HG03354 (cell line): ENCODE measurements around the gene EMX2.
"Not testable (repeated sequence)": the region's sequence is repeated elsewhere in the genome, so short reads cannot be mapped to it uniquely, and the experiment has no call there.

ENCODE experiments used
- ATAC-seq: cut with Tn5 transposase; IDR thresholded peaks from one replicate; pipeline ENCODE4 v1.9.1; 2021; ENCODE audit warnings: mild to moderate bottlenecking; ENCODE audit not compliant: unreplicated experiment, poor library complexity, severe bottlenecking

The EMX2 gene

DNA sequence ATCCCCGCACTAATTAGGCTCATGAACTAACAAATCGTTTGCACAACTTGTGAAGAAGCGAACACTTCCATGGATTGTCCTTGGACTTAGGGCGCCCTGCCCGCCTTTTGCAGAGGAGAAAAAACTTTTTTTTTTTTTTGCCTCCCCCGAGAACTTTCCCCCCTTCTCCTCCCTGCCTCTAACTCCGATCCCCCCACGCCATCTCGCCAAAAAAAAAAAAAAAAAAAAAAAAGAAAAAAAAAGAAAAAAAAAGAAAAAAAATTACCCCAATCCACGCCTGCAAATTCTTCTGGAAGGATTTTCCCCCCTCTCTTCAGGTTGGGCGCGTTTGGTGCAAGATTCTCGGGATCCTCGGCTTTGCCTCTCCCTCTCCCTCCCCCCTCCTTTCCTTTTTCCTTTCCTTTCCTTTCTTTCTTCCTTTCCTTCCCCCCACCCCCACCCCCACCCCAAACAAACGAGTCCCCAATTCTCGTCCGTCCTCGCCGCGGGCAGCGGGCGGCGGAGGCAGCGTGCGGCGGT lies at the start of gene EMX2:
Gene EMX2 (plus strand): TSS at position 41 of the 519 bp plus-strand sequence. CDS start 522 bp downstream, outside the sequence.
- no peak for ATAC-seq

DNA sequence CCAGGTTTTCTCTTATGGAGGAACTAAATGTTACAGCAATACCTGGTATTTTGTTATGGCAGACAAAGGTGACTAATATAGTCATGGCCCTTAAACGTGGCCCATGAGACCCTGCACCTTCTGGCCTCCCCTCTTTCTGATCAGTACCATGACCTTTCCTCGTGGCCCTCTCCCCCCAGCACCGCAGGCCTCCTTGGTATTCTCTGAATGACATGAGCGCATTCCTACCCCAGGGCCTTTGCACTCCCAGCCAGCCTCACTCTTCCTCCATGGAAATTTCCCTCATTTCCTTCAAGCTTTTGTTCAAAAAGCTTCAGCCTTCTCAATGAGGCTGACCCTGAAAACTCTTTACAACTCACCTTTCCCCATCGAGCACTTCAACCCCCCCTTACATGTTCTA lies 46.5 kb upstream of the EMX2 start:
- ATAC-seq = no peak

DNA sequence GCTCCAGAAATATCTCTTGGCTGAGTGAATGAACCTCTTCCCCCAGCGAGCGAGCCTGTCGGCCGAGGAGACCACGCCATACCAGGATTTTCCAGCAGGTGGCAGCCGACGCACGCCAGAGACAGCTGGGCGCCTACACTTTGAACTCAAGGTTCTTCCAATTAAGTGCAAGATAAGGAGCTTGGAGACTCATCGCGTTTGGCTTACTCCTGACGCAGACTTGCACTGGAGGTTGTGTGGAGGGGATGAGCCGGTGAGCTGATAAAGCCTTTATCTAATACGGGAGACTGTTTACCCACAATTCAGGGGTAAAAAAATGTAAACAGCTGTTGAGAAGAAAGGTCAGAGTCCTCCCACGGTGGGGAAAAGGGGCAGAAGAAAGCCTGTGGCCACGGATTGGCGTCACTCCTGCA lies 45.9 kb upstream of the EMX2 start:
- peak; percentile 91 for ATAC-seq

DNA sequence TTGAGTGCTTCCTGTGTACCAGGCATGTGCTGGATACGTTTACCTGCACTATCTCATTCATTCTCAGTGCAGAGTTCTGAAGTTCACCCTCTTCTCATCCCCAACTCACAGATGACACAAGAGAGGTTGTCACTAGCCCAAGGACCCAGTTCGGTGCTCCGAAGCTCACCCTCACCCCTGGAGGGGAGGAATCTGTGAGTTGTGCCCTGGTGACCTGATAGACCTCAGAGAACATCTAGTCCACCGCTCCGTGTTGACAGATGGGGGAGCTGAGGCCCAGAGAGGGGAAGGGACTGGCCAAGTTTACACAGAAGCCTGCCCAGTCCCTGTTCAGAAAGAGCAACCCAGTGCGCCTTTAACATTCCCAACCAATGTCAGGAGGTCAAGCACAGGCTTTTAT lies 44.8 kb upstream of the EMX2 start:
- ATAC-seq = no peak

DNA sequence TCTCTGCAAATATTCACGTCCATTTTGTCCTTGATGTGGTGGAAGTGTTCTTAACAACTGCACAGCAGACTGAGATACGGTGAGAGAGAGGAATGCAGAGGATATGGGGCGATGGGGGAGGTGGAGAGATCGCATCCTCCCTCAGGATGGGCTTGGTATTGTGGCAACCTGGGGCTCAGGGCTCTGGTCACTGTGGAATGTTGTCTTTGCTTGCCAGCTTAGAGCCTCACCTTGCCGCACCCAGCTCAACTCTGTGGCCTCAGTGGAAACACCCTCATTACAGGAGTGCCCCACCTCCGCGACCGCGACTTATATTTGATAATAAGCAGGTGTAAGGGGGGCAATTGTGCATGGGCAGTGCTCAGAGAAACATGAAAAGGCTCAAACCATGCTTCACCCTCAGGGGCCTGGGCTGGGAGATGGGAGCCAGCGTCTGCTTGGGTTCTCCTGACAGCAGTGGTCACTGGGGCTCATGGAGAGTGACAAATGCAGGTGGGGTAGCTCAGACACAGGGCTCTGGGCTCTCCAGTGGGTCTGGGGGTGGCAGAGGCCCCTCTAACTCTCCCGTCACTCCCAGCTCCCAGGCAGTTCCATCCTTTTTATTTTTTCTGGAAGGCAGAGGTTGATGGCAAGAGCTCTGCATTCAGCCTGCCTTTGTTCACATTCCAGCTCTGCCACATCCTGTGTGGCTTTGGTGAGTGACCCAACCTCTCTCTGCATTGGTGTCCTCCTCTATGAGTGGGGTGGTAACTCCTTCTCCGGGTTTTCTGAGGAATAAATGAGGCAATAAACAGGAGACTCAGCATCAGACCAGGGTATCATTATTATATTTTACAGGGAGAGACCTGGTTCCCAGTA lies 43.1 kb upstream of the EMX2 start:
- no peak for ATAC-seq

DNA sequence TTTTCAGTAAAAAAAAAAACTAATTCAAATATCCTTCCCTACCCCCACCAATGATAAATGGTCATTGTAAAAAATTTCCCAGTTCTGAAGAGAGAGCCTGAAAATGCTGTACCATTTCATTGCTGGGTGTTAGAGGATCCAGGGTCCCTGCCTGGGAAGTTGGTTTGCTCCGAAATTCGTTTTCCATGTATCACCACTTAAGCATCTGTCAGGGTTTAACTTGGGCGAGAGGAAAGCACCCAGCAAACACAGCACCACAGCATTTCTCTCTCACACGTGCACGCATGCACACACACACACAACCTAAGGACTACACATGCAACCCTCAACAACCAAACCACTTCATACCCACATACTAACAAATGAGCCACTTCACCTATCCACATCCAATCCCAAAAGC lies 42.1 kb upstream of the EMX2 start:
- no peak for ATAC-seq

DNA sequence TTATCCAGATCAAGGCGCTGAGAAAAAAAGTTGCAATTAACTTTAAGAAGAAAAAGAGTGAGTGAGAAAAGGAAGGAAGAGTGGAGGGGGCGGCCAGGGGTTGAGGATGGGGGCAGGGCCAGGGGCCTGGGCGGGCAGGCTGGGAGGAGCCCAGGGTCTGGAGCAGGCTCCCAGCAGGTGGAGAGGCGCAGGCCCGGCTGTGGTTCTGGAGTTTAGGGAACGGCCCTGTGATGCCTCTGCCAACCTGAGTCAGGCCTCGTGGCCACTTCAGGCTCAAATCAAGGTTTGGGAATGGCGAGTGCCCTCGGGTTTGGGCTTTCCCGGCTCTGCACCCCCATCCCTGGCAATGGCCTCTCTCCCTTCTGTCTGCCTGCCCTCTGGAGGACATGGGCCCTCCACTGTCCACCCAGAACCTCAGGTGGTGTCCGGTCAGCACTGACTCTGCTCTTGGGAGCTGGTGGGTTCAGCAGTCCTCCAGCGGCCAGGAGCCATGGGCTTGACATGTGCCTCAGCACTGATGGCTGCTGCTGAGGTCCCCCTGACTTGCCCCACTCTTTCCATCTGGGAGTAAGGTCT lies 41.0 kb upstream of the EMX2 start:
- no peak for ATAC-seq

DNA sequence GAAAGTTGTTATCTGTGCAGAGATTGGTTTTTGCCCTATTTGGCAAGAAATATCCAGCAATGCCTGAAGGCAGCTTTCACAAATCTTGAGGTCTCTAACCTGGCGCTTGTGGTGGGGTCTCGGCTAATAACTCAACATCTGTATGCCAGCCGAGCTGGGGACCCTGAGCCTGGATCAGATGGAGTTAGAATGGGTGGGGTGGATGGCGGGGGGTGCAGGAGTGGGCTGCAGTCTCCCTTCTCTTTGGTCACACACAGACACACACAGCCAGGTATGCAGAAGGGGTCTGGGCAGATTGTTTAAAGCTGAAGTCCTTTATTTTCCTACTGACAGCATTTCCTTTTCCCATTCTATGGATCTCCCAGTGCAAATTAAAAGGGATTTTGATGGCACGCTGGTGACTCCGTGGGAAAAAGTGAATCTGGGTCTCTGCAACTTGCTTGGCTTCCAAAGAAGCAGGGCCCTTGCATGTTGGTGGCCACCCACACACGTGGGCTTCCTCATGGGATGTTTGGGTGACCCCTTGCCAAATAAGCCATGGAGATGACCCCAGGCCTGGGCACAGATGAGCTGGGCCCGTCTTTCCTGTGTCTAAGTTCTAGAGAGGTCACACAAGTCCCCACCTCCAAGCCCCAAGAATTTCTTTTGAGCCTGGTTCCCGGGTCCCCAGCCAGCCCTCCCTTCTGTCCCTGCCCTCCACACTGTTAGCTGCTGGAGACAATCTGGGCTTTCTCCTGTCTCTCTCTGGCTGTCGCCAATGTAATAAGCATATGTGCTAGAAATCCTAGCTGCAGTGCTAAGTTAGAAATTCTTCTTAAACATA lies 39.9 kb upstream of the EMX2 start:
- ATAC-seq = peak; percentile 39

DNA sequence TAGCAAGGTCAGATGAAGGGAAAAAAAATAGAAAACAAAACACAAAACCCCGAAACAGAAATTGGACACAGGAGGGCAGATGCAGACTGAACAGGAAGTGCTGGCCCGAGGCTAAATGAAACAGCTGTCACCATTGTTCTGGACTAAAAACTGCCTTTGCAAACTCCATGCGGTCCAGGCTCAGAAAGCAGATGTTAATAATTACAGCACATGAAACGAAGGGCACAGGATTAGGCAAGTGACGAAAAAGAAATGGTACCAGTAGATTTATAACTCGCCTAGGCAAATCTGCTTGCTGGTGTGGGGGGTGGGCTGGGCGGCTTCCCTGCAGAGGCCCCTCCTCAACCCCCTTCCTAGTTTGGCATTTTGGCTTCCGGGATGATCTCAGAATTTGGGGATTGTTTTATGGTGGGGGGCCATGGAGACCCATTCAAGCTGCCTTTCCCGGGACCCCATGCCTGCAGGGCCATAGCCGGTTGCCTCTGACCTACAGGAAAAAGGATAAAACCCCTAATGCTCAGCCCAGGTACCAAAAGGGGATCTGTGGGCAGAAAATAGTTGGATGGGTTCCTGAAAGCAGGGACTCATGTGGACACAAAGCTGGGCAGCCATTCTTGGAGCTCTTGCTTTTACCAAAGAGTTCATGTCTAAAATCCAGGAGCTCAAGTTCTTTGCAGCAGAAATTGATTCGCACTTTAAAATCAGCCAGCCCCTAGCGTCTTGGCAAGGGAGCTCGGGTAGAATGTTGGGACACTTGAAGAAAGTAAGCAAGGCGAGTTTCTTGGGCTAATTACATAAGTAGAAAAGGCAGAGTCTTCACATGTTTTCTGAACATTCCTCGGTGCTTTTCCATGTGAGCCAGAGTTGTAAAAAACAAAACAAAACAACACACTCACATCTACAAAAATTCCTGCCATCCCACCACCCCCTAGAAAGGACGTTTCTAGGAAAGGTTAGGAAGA lies 39.0 kb upstream of the EMX2 start:
- peak; percentile 94 for ATAC-seq

DNA sequence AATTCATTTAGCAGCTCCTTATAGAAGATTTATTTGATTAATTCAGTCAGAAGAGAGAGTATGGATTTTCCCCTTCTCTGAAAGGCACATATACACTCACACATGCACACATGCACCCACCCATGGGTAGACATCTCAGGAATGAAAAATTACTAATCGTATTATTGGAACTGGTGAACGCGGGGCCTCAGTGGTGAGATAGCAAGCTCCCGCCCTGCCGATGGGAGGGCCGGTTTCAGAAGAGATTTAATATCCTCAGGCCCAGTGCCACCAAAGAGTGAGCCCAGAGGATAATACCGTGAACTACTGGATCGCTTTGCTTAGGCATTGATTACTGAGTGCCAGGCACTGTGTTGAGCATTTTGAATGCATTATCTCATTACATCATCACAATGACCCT lies 38.0 kb upstream of the EMX2 start:
- no peak for ATAC-seq

DNA sequence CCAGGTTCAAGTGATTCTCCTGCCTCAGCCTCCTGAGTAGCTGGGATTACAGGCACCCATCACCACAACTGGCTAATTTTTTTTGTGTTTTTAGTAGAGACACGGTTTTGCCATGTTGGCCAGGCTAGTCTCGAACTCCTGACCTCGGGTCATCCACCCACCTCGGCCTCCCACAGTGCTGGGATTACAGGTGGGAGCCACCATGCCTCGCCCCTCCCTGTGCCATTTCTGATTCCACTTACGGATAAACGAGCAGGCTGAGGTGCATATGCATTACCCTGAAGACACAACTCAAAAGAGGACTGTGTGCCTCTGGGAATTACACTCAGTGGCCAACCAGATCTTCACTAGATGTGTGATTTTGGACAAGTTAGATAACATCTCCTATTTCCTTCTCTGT lies 35.5 kb upstream of the EMX2 start:
- not testable (repeated sequence) for ATAC-seq

DNA sequence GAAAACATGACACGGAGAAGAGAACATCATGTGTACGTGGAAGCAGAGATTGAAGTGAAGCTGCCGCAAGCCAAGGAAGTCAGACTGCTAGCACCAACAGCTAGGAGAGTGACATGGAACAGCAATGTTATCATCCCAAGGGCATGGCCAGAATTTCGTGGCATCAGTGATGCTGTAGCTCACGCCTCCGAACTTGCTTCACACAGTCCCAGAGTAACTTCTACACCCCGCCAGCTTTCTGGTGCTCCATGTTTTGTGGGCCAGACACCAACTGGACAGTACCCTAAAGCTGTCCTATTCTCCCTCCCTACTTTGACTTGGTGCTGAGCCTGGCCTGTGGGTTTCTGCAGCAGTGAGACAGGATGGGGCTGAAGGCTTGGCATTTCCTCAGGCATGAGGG lies 33.0 kb upstream of the EMX2 start:
- ATAC-seq = no peak

DNA sequence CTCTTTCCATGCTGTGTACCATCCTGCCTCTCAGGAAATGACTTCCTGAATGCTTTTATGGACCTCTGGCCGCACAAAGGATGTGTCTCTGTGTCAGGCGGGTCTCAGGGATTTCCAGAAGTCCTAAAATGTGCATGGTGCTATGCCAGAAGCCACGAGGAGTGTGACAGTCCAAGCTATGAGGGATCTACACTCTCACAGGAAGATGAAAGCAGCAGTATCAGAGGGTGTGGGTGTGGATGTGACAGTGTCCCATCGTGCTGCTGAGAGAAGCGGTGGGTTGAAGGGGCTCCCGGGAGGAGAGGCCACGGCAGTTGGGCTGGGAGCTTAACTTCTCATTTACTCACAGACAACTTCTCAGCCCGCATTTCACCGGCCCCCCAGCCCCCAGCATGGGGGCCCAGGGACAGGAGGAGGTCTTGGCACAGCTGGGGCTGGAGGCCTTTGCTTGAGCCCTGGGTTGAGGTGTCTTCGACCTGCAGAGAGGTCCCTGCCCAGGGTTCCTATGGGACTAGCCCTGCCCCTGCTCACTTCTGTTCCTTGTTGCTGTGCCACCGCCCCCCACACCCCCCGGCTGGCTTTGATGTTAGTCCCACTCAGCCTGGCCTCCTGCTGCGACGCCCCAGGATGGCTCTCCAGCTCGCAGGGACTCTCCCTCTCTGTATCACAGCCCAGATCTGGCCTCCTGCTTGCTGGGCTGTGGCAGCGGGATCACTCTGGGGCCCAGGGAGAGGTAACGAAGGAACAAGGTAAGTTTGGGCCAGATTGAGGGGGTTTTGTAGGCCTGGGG lies 30.8 kb upstream of the EMX2 start:
- no peak for ATAC-seq

DNA sequence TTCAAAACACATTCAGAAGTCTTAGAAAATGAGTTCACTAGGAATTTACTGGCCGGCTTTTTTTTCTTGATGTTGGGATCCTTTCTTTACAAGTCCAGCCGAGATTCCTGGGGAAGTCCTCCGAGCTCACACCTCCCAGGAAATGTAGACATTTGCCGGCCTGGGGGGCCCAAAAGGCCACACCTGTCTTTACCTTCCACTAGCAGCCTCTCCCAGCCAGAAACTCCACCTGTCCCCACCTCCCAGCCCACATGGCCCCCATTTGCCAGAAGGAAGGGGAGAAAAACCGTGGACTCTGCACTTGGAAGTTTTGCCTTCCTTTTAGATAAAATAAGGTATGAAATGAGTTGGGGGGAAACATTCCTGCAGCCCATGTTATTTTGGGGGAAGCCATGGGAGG lies 27.6 kb upstream of the EMX2 start:
- ATAC-seq = no peak

DNA sequence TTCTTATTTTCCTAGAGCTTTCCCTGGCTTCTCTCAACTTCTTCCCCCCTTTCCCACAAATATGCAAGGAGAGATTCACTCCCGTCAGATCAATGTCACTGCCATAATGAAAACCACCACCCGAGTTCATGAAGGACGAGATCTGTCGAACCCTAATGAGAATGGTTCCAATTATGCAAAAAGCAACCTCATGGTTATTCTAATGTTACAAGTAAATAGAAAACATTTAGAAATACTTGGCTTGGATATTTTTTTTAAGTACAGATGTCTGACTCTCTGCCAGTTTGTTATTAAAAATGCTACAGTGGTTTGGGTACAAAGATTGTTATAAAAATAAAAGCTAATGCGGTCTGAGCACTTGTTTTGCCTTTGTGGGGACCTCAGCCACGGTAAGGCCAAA lies 25.9 kb upstream of the EMX2 start:
- no peak for ATAC-seq

DNA sequence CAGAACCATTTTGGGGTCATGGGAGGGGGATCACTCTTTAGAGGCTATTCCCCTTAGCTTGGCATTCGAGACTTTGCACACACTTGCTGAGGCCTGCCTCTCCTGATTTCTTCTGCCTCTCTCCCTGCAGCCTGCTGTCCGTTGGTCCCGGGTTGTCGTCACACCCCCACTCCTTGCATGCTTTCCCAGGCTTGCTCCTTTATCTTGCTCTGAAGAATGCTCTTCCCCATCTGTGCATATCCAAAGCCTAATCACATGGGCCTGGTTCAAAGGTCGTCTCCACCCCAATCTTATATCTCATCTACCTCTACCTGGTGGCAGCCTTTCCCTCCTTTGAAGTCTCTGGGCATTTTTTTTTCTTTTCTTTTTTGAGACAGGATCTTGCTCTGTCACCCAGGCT lies 24.3 kb upstream of the EMX2 start:
- ATAC-seq = no peak

DNA sequence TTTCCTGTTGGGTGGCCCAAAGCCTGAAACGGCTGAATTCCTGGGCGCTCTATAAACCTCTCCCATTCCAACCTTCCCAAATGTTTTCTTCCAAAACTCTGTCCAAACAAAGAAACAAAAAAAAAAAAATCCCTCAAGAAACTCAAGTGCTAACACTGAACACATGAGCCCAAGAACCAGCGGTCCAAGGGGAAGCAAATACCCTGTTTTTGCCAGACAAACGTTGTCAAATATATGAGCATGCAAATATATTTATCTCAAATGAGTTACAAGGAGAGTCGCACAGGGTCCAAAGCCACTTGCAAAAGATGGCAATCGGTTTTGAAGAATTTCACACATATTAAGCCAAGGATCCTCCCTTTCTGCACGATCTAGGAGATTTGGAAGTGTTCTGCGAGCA lies 23.3 kb upstream of the EMX2 start:
- no peak for ATAC-seq

DNA sequence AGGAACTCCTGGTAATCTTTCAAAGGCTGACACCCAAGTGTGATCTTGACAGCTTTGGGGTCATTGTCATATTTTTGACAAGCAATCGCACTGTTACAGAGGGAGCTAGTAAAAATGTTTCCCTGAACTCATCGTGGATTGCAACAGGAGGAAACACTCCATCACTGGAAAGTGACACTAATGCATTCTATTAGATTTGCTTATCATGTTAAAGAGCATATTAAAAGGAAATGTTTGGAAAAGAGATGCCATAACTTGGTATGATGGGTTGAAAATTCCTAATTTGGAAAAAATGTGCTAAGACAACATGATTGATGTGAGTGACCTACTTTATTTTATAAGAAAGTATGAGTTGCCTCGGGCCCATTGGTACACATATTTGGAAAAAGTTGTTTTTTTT lies 22.7 kb upstream of the EMX2 start:
- no peak for ATAC-seq

DNA sequence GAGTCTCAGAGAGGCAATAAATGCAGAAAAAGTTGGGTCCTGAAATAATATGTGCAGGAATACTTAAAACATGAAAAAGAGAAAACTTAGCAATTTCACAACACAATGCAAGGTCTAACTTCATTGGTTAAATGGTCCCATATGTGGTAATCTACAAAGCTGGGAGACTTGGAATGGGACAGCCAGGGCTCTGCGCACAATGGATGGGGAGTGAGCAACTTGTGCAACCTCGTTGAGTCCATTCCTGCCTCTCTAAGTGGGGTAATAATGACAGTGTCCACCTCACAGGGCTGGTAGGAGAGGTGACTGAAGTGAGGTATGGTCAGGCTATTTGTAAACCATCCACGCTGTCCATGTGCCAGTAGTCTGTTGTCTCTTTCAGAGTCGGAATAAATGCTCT lies 11.8 kb upstream of the EMX2 start:
- no peak for ATAC-seq
